Liver (tissue), 9 donors: Measurements from ENCODE around the gene PDE3B. TPM values are rescaled to one million over a fixed set of nuclear protein-coding genes. Genes with fewer than 3 reads are reported as not detected.
"Not testable (repeated sequence)": the region's sequence is repeated elsewhere in the genome, so short reads cannot be mapped to it uniquely, and the experiment has no call there.

Experiments
- DNase-seq: peaks from one replicate; pipeline ENCODE4 v3.0.0-alpha.2; 2017; ENCODE audit warnings: low spot score
- H3K27ac ChIP-seq, 2 donors: one replicate each; pipeline ENCODE4 v1.7.0; 2013; ENCODE audit warnings: inconsistent platforms in 2 of 2, low read length in 2 of 2, control low read depth in 1 of 2, low read depth in 1 of 2, mild to moderate bottlenecking in 1 of 2
- H3K27me3 ChIP-seq, 4 donors: one replicate each; pipeline versions ENCODE4 v1.6.1 to v1.7.0; 2013; ENCODE audit warnings: low read length in 3 of 4, inconsistent platforms in 1 of 4, mild to moderate bottlenecking in 1 of 4, moderate library complexity in 1 of 4; ENCODE audit not compliant: control insufficient read depth in 4 of 4, insufficient read depth in 4 of 4
- H3K36me3 ChIP-seq, 4 donors: one replicate each; pipeline versions ENCODE4 v1.6.1 to v1.7.0; 2013; ENCODE audit warnings: low read length in 3 of 4, mild to moderate bottlenecking in 3 of 4, low read depth in 1 of 4, moderate library complexity in 1 of 4; ENCODE audit not compliant: control insufficient read depth in 4 of 4, insufficient read depth in 3 of 4
- H3K4me1 ChIP-seq, 4 donors: one replicate each; pipeline versions ENCODE4 v1.6.1 to v1.7.0; 2013; ENCODE audit warnings: low read length in 3 of 4, mild to moderate bottlenecking in 3 of 4, moderate library complexity in 1 of 4; ENCODE audit not compliant: control insufficient read depth in 4 of 4, insufficient read depth in 4 of 4
- H3K4me3 ChIP-seq, 3 donors: one replicate each; pipeline versions ENCODE4 v1.6.1 to v1.7.0; 2013; ENCODE audit warnings: low read length in 3 of 3, control low read depth in 1 of 3, low read depth in 1 of 3, mild to moderate bottlenecking in 1 of 3
- H3K9ac ChIP-seq, 2 donors: one replicate each; pipeline ENCODE4 v1.7.0; 2013; ENCODE audit warnings: low read length in 2 of 2, mild to moderate bottlenecking in 2 of 2, moderate library complexity in 2 of 2, control low read depth in 1 of 2, low read depth in 1 of 2
- H3K9me3 ChIP-seq, 4 donors: one replicate each; pipeline versions ENCODE4 v1.6.1 to v1.7.0; 2013; ENCODE audit warnings: low read length in 3 of 4; ENCODE audit not compliant: control insufficient read depth in 4 of 4
- ATF3 ChIP-seq: IDR thresholded peaks from 2 replicates; pipeline ENCODE4 v1.6.1; 2016; ENCODE audit warnings: antibody characterized with exemption
- EGR1 ChIP-seq, 2 donors: IDR thresholded peaks; 2 replicates each; pipeline ENCODE4 v1.6.1; 2016 to 2018; ENCODE audit warnings: antibody characterized with exemption in 2 of 2, low read depth in 2 of 2
- FOXA1 ChIP-seq: IDR thresholded peaks from 2 replicates; pipeline ENCODE4 v1.6.1; 2016; ENCODE audit warnings: antibody characterized with exemption
- GABPA ChIP-seq, 2 donors: IDR thresholded peaks in 1 of 2; conservative IDR thresholded peaks in 1 of 2; 2 replicates each; pipeline ENCODE4 v1.6.1; 2016; ENCODE audit warnings: antibody characterized with exemption in 2 of 2, mild to moderate bottlenecking in 1 of 2, moderate library complexity in 1 of 2
- HNF4A ChIP-seq, 2 donors: conservative IDR thresholded peaks; 2 replicates each; pipeline ENCODE4 v1.6.1; 2016; ENCODE audit warnings: antibody characterized with exemption in 2 of 2, mild to moderate bottlenecking in 2 of 2
- JUND ChIP-seq, 2 donors: IDR thresholded peaks; 2 replicates each; pipeline ENCODE4 v1.6.1; 2016; ENCODE audit warnings: antibody characterized with exemption in 2 of 2
- MAX ChIP-seq: IDR thresholded peaks from 2 replicates; pipeline ENCODE4 v1.6.1; 2016; ENCODE audit warnings: antibody characterized with exemption
- NR2F2 ChIP-seq: IDR thresholded peaks from 2 replicates; pipeline ENCODE4 v1.6.1; 2016; ENCODE audit warnings: antibody characterized with exemption
- RAD21 ChIP-seq, 2 donors: IDR thresholded peaks; 2 replicates each; pipeline ENCODE4 v1.6.1; 2016; ENCODE audit warnings: antibody characterized with exemption in 2 of 2, mild to moderate bottlenecking in 2 of 2
- REST ChIP-seq: IDR thresholded peaks from 2 replicates; pipeline ENCODE4 v1.6.1; 2016; ENCODE audit warnings: antibody characterized with exemption, mild to moderate bottlenecking
- SP1 ChIP-seq: IDR thresholded peaks from 2 replicates; pipeline ENCODE4 v1.6.1; 2018; ENCODE audit warnings: antibody characterized with exemption, mild to moderate bottlenecking
- YY1 ChIP-seq: IDR thresholded peaks from 2 replicates; pipeline ENCODE4 v1.6.1; 2016; ENCODE audit warnings: antibody characterized with exemption, mild to moderate bottlenecking
- ZBTB33 ChIP-seq: IDR thresholded peaks from 2 replicates; pipeline ENCODE4 v1.6.1; 2016; ENCODE audit warnings: antibody characterized with exemption
- WGBS: extraction: QIAGEN DNeasy Blood & Tissue Kit; methylation state at CpG from one replicate; pipeline ENCODE4 v1.1.7; 2013; 5-methylcytosine and 5-hydroxymethylcytosine counted together
- polyA plus RNA-seq, 2 donors: library from polyadenylated mRNA; stranded (reverse) in 1 of 2; unstranded in 1 of 2; fragments of 200-250 nt in 1 of 2; fragments of >200 nt in 1 of 2; fragmentation: Nextera tagmentation in 1 of 2; extraction: Ambion mirVana in 1 of 2; gene quantifications; one replicate each; pipeline versions ENCODE4 v1.2.1 to v1.2.3, GENCODE V29; 2013 to 2015
- total RNA-seq, 2 donors: library from RNA; depleted of rRNA; stranded (reverse); fragments of >200 nt; gene quantifications; one replicate each; pipeline ENCODE4 v1.2.3, GENCODE V29; 2014
- TF ChIP-seq, protein P1 (sequence below): fragments of 150-350 bp; IDR thresholded peaks from 2 replicates; pipeline ENCODE4 v1.5.1; 2017; ENCODE audit warnings: improper control_type of control experiment, low read depth, low read length; ENCODE audit not compliant: missing input control
- donor health status: healthy.
- donor health status: healthy.
- donor health status: healthy.
- donor health status: healthy.
- donor health status: healthy.

The PDE3B gene
- total and polyA plus RNA-seq, 4 donors = 11.3 to 43.1 (median 21.7) TPM

GRCh38 chr11:14678350-14678749 is 34.7 kb downstream of the PDE3B start (continued):
- no peak for TF ChIP-seq ZBTB33
- TF ChIP-seq GABPA (IDR thresholded peaks at IDR 0.05 in 1 of 2, conservative IDR thresholded peaks at IDR 0.05 in 1 of 2) = no peak

- H3K36me3 ChIP-seq = peaks cover 0 to 3% (median 0%) of the 10 kb centered on the region in 4 donors
Observed at GRCh38 chr11:14679662-14680061, 36.1 kb downstream of the PDE3B start.

DNA sequence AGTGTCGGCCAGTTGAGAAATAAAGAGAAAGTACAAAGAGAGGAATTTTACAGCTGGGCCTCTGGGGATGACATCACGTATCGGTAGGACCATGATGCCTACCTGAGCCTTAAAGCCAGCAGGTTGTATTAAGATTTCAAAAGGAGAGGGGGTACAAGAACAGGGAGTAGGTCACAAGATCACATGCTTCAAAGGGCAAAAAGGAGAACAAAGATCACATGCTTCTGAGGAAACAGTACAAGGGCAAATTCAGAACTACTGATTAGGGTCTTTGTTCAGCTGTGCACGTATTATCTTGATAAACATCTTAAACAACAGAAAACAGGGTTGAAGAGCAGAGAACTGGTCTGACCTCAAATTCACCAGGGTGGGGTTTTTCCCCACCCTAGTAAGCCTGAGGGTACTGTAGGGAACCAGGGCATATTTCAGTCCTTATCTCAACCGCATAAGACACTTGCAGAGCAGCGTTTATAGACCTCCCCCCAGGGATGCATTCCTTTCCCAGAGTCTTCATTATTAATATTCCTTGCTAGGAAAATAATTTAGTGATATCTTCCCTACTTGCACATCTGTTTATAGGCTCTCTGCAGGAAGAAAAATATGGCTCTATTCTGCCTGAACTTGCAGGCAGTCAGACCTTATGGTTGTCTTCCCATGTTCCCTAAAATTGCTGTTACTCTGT is 40.8 kb downstream of the PDE3B start:
- 90% methylated on average over 6 of the region's 6 CpGs for WGBS
- H3K9ac ChIP-seq, H3K27me3 ChIP-seq, H3K27ac ChIP-seq, H3K4me3 ChIP-seq, H3K9me3 ChIP-seq, H3K4me1 ChIP-seq, DNase-seq, H3K36me3 ChIP-seq: not testable (repeated sequence)

More at GRCh38 chr11:14679662-14680061, 36.1 kb downstream of the PDE3B start:
- no peak for DNase-seq
- WGBS = 92% methylated on average over 3 of the region's 3 CpGs
- H3K9me3 ChIP-seq = no peaks in the 10 kb centered on the region
- no peaks in the 10 kb centered on the region for H3K27me3 ChIP-seq
- peaks cover 0 to 4% (median under 1%) of the 10 kb centered on the region in 4 donors for H3K4me1 ChIP-seq
- no peak overlapping the region for H3K9ac ChIP-seq
- no peak overlapping the region for H3K27ac ChIP-seq
- H3K4me3 ChIP-seq = no peak overlapping the region
- TF ChIP-seq HNF4A (conservative IDR thresholded peaks at IDR 0.05) (peak; percentile 5 to 33), MAX (no peak)

DNA sequence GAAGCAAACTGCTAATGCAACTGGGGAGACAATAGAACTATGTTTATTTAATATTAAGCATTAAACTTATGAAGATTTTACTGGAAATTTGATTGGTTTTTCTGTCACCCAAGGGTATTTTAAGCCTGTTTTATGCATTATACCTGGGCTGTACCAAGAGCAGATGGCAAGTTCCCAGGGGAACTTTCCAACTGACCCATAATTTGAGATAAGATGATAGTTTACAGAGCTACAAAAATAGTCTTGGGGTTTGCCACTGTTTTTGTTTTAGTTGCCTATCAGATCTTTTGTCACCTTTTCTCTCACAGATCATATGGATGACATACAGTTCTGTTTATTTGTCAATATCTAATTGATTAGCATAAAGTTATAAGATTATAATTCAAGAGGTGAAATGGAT is 43.9 kb downstream of the PDE3B start:
- no peak overlapping the region for H3K27ac ChIP-seq
- H3K36me3 ChIP-seq = no peaks in the 10 kb centered on the region
- no peak for DNase-seq
- no peak overlapping the region for H3K9ac ChIP-seq
- peaks cover 0 to 4% (median 0%) of the 10 kb centered on the region in 4 donors for H3K4me1 ChIP-seq
- H3K4me3 ChIP-seq = no peak overlapping the region
- no peaks in the 10 kb centered on the region for H3K9me3 ChIP-seq
- H3K27me3 ChIP-seq = no peaks in the 10 kb centered on the region
- TF ChIP-seq, protein P1, sequence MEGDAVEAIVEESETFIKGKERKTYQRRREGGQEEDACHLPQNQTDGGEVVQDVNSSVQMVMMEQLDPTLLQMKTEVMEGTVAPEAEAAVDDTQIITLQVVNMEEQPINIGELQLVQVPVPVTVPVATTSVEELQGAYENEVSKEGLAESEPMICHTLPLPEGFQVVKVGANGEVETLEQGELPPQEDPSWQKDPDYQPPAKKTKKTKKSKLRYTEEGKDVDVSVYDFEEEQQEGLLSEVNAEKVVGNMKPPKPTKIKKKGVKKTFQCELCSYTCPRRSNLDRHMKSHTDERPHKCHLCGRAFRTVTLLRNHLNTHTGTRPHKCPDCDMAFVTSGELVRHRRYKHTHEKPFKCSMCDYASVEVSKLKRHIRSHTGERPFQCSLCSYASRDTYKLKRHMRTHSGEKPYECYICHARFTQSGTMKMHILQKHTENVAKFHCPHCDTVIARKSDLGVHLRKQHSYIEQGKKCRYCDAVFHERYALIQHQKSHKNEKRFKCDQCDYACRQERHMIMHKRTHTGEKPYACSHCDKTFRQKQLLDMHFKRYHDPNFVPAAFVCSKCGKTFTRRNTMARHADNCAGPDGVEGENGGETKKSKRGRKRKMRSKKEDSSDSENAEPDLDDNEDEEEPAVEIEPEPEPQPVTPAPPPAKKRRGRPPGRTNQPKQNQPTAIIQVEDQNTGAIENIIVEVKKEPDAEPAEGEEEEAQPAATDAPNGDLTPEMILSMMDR = no peak
- TF ChIP-seq GABPA (IDR thresholded peaks at IDR 0.05 in 1 of 2, conservative IDR thresholded peaks at IDR 0.05 in 1 of 2) (no peak), NR2F2 (no peak), REST (no peak), ZBTB33 (no peak), FOXA1 (no peak), ATF3 (no peak), EGR1 (IDR thresholded peaks at IDR 0.05; ENCODE audit: low read depth in 2 of 2) (no peak), SP1 (no peak), MAX (no peak), YY1 (no peak), RAD21 (IDR thresholded peaks at IDR 0.05) (no peak), JUND (IDR thresholded peaks at IDR 0.05) (no peak), HNF4A (conservative IDR thresholded peaks at IDR 0.05) (no peak)
